MG63 (cell line): ENCODE results near the gene ITFG2. TPM values are rescaled to one million over a fixed set of nuclear protein-coding genes. Genes with fewer than 3 reads are reported as not detected.
"Not testable (repeated sequence)": the region's sequence is repeated elsewhere in the genome, so short reads cannot be mapped to it uniquely, and the experiment has no call there.

Experiments
- DNase-seq: peaks from one replicate; pipeline ENCODE4 v3.0.0-alpha.2; 2020
- H3K27me3 ChIP-seq: fragments of 250-450 bp; sonication (Bioruptor Pico); 2 replicates; pipeline ENCODE4 v1.5.1; 2020; ENCODE audit warnings: mild to moderate bottlenecking, moderate library complexity
- H3K36me3 ChIP-seq: fragments of 250-450 bp; sonication (Bioruptor Pico); 2 replicates; pipeline ENCODE4 v1.5.1; 2020; ENCODE audit warnings: mild to moderate bottlenecking, moderate library complexity
- H3K4me3 ChIP-seq: fragments of 250-450 bp; sonication (Bioruptor Pico); 2 replicates; pipeline ENCODE4 v1.5.1; 2020; ENCODE audit warnings: mild to moderate bottlenecking, moderate library complexity
- H3K9me3 ChIP-seq: fragments of 250-450 bp; sonication (Bioruptor Pico); 2 replicates; pipeline ENCODE4 v1.5.1; 2020; ENCODE audit warnings: mild to moderate bottlenecking, moderate library complexity
- total RNA-seq: library from RNA; depleted of rRNA; stranded (reverse); fragments of >200 nt; shearing (Covaris generic); gene quantifications from 2 replicates; pipeline ENCODE4 v1.2.3, GENCODE V29; 2014; ENCODE audit warnings: low replicate concordance; rRNA removed

The ITFG2 gene
- total RNA-seq, 1 experiment from 2014 or later, result 12.5 TPM

GRCh38 chr12:2868986-2869632 lies 56.6 kb downstream of the ITFG2 start:
- DNase-seq, H3K4me3 ChIP-seq, H3K9me3 ChIP-seq, H3K27me3 ChIP-seq: not testable (repeated sequence)
- H3K36me3 ChIP-seq, result peaks cover 81% of the 10 kb centered on the region

Other genes starting within 250 kb of the ITFG2 start
- 94.6 and 105 TPM in 2 replicates for gene FKBP4, start 17.7 kb upstream of the ITFG2 start, total RNA-seq
- gene NRIP2, start 22.4 kb downstream of the ITFG2 start, total RNA-seq, result not detected in 2 replicates
- not detected in 2 replicates for gene TEX52, start 44.4 kb downstream of the ITFG2 start, total RNA-seq
- gene FOXM1, start 64.5 kb downstream of the ITFG2 start, total RNA-seq, result 24.5 and 30.9 TPM in 2 replicates
- gene RHNO1, start 64.6 kb downstream of the ITFG2 start, total RNA-seq, result 51.2 and 52.8 TPM in 2 replicates
- 20.3 and 21.1 TPM in 2 replicates for gene TULP3, start 78.2 kb downstream of the ITFG2 start, total RNA-seq
- 3.3 and 30.8 TPM in 2 replicates for gene TEAD4, start 146.7 kb downstream of the ITFG2 start, total RNA-seq